ENCODE measurements around the gene KIAA0319L. TPM values are rescaled to one million over a fixed set of nuclear protein-coding genes. Genes with fewer than 3 reads are reported as not detected.

KIAA0319L gene
- total RNA-seq, 1 experiment from 2014 or later, result 20.9 TPM

GRCh38 chr1:35437200-35437599 lies 120.0 kb downstream of the KIAA0319L start:
- DNase-seq (no peak), ATAC-seq (no peak)
- Histone ChIP-seq H3K9ac (ENCODE audit: low read length) (no peak overlapping the region), H3K9me3 (ENCODE audit: low read length) (no peaks in the 10 kb centered on the region), H3K4me1 (ENCODE audit: insufficient read depth, low read length) (peaks cover 19% of the 10 kb centered on the region), H3K4me2 (ENCODE audit: low read length) (no peak overlapping the region), H3K79me2 (ENCODE audit: low read length) (no peaks in the 10 kb centered on the region), H3K27ac (ENCODE audit: low read length) (no peak overlapping the region), H4K20me1 (ENCODE audit: low read length) (no peaks in the 10 kb centered on the region), H3K9me2 (replicated peaks; ENCODE audit: low read length) (no peaks in the 10 kb centered on the region), H3K27me3 (ENCODE audit: low read length) (no peaks in the 10 kb centered on the region), H3K36me3 (ENCODE audit: low read depth, low read length) (no peaks in the 10 kb centered on the region; the same call in 1 of the 2 replicates), H3F3A (ENCODE audit: low read length, unreplicated experiment) (no peaks in the 10 kb centered on the region), H3K4me3 (ENCODE audit: low read length) (no peak overlapping the region), H2AFZ (ENCODE audit: low read length) (no peak overlapping the region)
- ChIA-PET CTCF (no interaction called here), POLR2A (ENCODE audit: unreplicated experiment) (no interaction called here)
- BruUV-seq (replicated peaks), result no TSS peak
- TF ChIP-seq EZH2 (IDR thresholded peaks at IDR 0.05; ENCODE audit: low read length, unreplicated experiment) (no peak), EZH2phosphoT487 (IDR thresholded peaks at IDR 0.05; ENCODE audit: borderline replicate concordance, low read length) (no peak)
- TF ChIP-seq, protein P1, sequence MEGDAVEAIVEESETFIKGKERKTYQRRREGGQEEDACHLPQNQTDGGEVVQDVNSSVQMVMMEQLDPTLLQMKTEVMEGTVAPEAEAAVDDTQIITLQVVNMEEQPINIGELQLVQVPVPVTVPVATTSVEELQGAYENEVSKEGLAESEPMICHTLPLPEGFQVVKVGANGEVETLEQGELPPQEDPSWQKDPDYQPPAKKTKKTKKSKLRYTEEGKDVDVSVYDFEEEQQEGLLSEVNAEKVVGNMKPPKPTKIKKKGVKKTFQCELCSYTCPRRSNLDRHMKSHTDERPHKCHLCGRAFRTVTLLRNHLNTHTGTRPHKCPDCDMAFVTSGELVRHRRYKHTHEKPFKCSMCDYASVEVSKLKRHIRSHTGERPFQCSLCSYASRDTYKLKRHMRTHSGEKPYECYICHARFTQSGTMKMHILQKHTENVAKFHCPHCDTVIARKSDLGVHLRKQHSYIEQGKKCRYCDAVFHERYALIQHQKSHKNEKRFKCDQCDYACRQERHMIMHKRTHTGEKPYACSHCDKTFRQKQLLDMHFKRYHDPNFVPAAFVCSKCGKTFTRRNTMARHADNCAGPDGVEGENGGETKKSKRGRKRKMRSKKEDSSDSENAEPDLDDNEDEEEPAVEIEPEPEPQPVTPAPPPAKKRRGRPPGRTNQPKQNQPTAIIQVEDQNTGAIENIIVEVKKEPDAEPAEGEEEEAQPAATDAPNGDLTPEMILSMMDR (conservative IDR thresholded peaks at IDR 0.05; ENCODE audit: low read depth, low read length), result no peak
- intact Hi-C loops (cut with micrococcal nuclease), result no loop called here

GRCh38 chr1:35436078-35436477 lies 121.1 kb downstream of the KIAA0319L start:
- Histone ChIP-seq H3F3A (ENCODE audit: low read length, unreplicated experiment) (no peaks in the 10 kb centered on the region), H4K20me1 (ENCODE audit: low read length) (no peaks in the 10 kb centered on the region), H3K9ac (ENCODE audit: low read length) (no peak overlapping the region), H3K36me3 (ENCODE audit: low read depth, low read length) (no peaks in the 10 kb centered on the region; the same call in 1 of the 2 replicates), H3K27me3 (ENCODE audit: low read length) (no peaks in the 10 kb centered on the region), H3K9me2 (replicated peaks; ENCODE audit: low read length) (no peaks in the 10 kb centered on the region), H3K9me3 (ENCODE audit: low read length) (no peaks in the 10 kb centered on the region), H3K4me2 (ENCODE audit: low read length) (no peak overlapping the region), H3K4me3 (ENCODE audit: low read length) (no peak overlapping the region), H3K4me1 (ENCODE audit: insufficient read depth, low read length) (peaks cover 19% of the 10 kb centered on the region), H3K27ac (ENCODE audit: low read length) (no peak overlapping the region), H2AFZ (ENCODE audit: low read length) (no peak overlapping the region), H3K79me2 (ENCODE audit: low read length) (no peaks in the 10 kb centered on the region)
- BruUV-seq (replicated peaks), result no TSS peak
- POLR2A ChIA-PET (ENCODE audit: unreplicated experiment), result no interaction called here
- CTCF ChIA-PET, result no interaction called here
- intact Hi-C loops (cut with micrococcal nuclease), result no loop called here
- DNase-seq (no peak), ATAC-seq (no peak)
- TF ChIP-seq, protein P1 (conservative IDR thresholded peaks at IDR 0.05; ENCODE audit: low read depth, low read length), result no peak
- no peak for TF ChIP-seq EZH2phosphoT487 (IDR thresholded peaks at IDR 0.05; ENCODE audit: borderline replicate concordance, low read length)
- no peak for TF ChIP-seq EZH2 (IDR thresholded peaks at IDR 0.05; ENCODE audit: low read length, unreplicated experiment)

GRCh38 chr1:35434703-35435102 lies 122.5 kb downstream of the KIAA0319L start:
- Histone ChIP-seq H3K4me3 (ENCODE audit: low read length) (no peak overlapping the region), H3K4me1 (ENCODE audit: insufficient read depth, low read length) (peaks cover 10% of the 10 kb centered on the region), H3K4me2 (ENCODE audit: low read length) (no peak overlapping the region), H3K36me3 (ENCODE audit: low read depth, low read length) (no peaks in the 10 kb centered on the region; the same call in 1 of the 2 replicates), H3K27ac (ENCODE audit: low read length) (no peak overlapping the region), H3K9me2 (replicated peaks; ENCODE audit: low read length) (no peaks in the 10 kb centered on the region), H2AFZ (ENCODE audit: low read length) (no peak overlapping the region), H3F3A (ENCODE audit: low read length, unreplicated experiment) (no peaks in the 10 kb centered on the region), H3K27me3 (ENCODE audit: low read length) (no peaks in the 10 kb centered on the region), H3K9ac (ENCODE audit: low read length) (no peak overlapping the region), H3K9me3 (ENCODE audit: low read length) (no peaks in the 10 kb centered on the region), H4K20me1 (ENCODE audit: low read length) (no peaks in the 10 kb centered on the region), H3K79me2 (ENCODE audit: low read length) (no peaks in the 10 kb centered on the region)
- intact Hi-C loops (cut with micrococcal nuclease), result no loop called here
- TF ChIP-seq EZH2phosphoT487 (IDR thresholded peaks at IDR 0.05; ENCODE audit: borderline replicate concordance, low read length) (no peak), EZH2 (IDR thresholded peaks at IDR 0.05; ENCODE audit: low read length, unreplicated experiment) (no peak)
- TF ChIP-seq, protein P1 (conservative IDR thresholded peaks at IDR 0.05; ENCODE audit: low read depth, low read length), result no peak
- DNase-seq (no peak), ATAC-seq (no peak)
- ChIA-PET POLR2A (ENCODE audit: unreplicated experiment) (no interaction called here), CTCF (interaction anchor here (0.6 kb wide), 1 partner anchor 71 kb away, joined by 3 read pairs; no protein-coding TSS in a partner anchor)
- BruUV-seq (replicated peaks), result no TSS peak

Data from PC-3 (cell line).